Measurements from ENCODE around the gene PPFIBP2. TPM values are rescaled to one million over a fixed set of nuclear protein-coding genes. Genes with fewer than 3 reads are reported as not detected.

Gene PPFIBP2
- total RNA-seq, 1 donor from 2014 or later: 63.8 TPM

DNA sequence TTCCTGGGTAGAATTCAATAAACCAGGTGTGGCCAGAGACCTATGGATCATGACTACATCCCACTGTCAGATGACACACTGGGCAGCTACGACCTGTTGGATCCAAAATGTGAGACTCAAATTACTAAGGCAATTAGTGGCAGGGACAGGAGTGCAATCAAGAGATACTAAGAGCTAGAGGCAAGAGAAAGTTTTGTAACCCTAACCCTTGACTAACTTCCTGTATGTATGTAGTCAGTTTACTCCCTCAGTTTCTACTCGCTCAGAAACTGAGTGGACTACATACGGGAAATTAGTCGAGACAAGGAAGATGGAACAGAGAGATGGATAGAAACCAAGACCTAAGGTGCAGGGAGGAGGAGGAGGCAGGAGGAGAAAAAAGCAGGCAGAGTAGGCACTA is 156.8 kb downstream of the PPFIBP2 start:
- DNase-seq: no peak

DNA sequence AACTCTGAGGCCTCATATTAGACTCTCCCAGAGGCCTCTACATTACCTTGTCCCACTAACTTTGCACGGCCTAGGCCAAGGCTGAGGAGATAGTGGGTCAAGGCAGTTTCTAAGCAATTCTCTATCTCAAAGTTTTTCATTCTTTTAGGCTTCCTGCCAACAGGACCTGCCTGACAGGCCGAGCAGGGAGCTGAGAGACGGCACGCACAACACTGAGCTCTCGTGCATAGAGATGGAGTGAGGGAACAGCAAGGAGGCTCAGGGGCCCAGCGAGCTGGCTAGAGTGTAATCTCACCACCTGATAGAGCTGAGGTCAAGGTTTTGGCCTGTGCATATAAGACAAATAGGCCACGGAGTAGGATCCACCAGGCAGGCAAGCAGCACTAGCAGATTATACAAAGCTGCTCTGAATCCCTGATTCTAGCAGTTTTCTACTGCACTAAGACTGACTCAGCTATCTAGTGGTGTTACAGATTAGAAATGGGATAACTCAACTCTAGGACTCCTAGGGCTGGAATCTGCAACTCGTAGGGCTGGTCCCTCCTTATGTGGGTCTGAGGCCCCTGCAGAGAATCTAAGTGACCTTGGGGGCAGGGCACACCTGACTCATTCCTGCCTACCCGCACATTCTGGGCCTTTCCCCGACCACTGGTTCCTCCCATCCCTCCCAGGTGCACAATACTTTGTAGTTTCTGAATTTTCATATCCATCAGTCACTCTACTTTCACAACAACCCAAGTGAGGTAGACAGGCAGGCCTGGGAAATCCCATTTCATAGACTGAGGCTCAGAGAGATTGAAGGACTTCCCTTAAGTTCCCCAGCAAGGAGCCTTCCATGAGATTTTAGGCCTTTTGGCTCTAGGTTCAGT is 157.8 kb downstream of the PPFIBP2 start:
- no peak for DNase-seq

DNA sequence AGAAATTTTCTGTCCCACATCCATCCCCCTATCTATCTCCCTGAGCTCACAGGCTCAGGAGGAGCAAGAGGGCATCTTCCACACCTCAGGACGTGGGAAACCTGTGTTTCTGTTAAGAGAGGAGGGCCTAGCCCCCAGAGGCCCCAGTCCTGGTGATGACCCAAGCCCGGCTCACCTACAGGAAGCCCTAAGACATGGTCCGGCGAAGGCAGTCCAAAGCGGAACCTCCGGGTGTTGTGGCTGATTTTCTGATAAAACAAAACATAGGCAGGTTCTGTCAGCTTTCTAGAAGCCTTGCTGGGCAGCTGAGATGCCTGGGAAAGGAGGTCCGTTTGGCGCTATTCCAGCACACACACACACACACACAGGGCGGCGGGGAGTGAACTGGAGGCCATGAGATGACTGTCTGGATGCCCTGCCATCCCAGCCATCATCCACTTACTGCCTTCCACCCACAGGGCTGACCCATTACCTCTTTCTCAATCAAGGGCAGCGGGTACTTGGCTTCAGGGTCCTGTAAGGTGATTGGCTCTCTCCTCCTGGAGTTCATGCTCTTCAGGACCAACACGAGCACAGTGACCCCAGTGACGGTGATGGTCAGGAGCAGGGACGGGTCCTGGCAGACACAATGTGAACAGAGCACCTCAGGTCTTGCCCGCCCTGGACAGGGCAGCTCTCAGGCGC is 158.6 kb downstream of the PPFIBP2 start:
- DNase-seq: no peak

DNA sequence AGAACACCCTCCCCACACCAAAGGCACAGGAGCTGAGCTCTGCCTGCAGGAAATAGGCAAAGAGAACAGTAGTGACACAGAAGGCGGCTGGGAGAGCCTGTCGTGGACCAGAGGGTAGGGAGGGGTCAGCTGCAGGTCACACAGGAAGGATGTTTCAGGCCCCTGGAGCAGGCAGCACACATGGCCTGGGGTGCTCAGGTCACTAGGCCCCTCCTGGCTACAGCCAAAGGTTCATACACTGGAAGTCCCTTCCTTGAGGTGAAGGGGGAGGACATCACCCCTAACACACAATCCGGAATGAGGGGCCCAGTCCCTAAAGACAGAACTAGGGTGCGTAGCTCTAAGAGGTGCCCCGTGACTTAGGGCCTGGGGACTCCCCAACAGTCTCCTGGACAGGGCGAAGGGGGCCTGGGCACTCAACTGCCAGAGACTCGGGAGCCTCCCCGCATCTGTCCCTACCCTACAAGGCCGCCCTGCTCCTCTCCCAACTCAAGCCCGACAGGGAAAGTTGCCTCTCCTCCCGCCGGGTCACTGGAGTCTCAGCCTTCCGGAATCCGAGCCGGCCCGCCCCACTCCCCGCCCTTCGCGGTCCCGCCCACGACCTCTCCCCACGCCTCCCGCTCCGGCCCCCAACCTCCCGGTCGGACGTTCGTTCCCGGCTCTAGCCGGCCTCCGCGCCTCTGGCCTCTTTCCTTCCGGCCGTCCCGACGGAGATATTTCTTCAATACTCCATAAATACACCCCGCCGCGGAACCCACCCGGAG is 159.3 kb downstream of the PPFIBP2 start, which contains the start of gene CYB5R2:
Gene CYB5R2, minus strand, starts transcription at position 541 of the 764 bp plus-strand sequence. CDS start 675 bp downstream, outside the sequence.
- peak; percentile 30 for DNase-seq

DNA sequence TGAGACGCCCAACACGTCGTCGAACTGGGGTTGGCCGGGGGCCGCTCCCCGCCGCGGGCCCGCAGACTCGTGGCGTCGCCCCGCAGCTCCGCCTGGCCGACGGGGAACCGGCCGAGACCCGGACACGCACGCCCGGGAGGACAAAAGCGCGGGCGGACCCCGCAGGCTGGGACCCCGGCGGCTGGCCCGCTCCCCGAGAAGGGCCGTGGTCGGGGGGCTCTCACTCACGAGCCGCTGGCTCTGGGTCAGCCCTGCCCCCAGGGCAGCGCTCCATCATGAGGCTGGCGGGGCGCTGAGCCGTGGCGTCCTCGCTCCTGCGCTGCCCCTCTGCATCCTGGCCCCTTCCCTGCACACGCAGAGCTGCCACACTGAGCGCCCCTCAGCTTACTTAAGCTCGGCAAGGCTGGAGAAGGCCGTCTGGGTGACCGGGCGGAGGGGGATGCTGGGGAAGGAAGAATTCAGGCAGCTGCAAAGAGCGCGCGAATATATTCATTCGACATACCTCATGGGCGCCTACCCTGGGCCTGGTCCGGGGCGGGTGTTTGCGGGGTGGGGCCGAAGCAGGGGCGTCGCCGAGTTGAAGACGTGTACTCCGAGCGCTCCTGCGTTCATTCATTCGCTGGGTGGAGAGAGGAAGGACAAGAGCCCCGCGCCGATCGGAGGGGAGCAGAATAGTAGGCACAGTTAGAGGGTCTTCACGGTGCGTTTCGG is 160.1 kb downstream of the PPFIBP2 start:
- DNase-seq: peak; percentile 23

DNA sequence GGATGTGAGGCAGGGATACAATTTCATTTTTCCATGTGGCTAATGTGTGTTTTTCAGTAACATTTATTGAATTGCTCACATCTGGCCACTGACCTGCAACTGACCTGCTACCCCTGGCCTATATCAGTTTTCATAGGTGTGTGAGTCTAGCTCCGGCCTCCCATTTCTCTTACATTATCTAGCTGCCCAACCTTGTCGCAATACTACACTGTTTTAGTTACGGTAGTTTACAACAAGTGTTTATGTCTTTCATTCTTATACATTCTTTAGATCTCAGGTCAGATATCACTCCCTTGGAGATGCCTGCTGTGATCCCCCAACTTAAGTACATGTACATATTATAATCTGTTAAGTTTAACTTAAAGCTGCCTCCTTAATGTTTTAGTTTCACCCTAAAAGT is 161.8 kb downstream of the PPFIBP2 start:
- no peak for DNase-seq

DNA sequence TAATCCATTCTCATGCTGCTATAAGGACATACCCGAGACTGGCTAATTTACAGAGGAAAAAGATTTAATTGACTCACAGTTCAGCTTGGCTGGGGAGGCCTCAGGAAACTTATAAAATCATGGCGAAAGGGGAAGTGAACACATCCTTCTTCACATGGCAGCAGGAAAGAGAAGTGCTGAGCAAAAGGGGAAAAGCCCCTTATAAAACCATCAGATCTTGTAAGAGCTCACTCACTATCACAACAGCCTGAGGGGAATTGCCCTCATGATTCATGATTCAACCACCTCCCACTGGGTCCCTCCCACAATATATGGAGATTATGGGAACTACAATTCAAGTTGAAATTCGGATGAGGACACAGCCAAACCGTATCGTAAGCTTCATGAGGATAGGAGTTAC is 163.3 kb downstream of the PPFIBP2 start:
- DNase-seq: no peak

DNA sequence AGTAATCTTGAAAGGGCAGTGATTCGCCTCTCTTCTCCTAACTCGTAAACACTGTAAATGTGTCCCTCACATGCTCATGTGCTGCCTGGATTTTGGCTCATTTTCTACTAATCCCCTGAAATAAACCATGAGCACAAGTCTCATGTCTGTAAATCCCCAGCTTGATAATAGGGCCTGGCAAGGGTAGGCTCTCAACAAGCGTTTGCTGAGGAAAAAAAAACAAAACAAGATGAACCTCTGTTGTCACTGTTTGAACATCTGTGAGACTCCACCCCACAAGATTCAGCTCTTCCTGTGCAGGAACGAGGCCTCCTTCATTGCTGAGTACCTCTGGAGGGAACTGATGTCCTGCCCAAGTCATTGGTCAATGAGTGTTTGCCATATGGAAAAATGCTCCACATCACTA is 164.0 kb downstream of the PPFIBP2 start:
- DNase-seq: peak; percentile 46

DNA sequence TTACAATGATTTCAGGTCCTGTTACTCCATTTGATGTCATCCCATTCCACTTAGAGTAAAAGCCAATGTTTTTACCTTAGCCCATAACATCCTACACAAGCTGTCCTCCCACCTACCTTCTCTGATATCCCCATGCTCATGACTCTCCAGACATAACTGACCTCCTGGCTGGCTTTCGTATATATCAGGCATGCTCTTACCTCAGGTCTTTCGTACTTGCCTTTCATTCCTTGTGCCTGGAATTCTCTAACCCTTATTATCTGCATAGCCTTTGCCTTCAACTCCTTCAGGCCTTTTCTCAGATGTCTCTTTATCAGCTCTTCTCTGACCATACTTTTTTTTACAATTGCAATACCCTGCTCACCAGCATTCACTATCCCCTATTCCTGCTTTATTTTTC is 169.8 kb downstream of the PPFIBP2 start:
- DNase-seq: no peak

DNA sequence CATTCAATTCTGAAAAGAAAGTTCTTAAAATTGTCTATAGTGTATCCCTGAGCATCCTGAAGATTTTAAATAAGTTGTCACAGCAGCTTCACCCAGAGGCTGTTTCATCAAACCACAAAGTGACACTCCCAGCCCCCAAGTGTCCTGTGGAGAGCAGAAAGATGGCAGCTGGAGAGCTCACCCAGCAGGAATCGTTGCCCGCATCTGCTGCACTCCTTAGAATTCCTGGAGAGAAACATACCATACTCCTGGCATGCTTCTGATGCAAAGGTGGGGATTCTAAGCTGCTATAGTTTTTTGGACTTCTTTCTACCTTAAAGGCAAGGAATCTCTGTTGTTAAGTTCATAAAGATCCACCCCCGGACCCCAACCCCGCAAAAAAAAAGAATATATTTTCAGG is 173.0 kb downstream of the PPFIBP2 start:
- DNase-seq: no peak

DNA sequence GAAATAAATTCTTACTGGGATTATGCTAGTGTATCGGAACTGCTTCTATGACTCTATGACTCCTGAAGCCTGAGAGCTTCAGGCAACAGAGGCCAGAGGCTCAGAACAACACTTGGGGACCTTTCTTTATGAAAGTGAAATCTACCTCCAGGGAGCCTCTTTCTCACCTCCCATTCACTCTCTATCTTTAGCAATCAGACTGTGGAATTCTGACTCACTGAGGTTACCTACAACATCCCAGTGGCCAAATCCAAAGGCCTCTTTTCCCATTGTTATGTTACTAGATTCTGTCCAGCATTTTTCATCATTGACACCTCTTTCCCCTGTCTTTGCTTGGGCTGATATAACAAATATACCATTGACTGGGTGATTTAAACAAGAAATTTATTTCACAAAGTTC is 173.6 kb downstream of the PPFIBP2 start:
- no peak for DNase-seq

DNA sequence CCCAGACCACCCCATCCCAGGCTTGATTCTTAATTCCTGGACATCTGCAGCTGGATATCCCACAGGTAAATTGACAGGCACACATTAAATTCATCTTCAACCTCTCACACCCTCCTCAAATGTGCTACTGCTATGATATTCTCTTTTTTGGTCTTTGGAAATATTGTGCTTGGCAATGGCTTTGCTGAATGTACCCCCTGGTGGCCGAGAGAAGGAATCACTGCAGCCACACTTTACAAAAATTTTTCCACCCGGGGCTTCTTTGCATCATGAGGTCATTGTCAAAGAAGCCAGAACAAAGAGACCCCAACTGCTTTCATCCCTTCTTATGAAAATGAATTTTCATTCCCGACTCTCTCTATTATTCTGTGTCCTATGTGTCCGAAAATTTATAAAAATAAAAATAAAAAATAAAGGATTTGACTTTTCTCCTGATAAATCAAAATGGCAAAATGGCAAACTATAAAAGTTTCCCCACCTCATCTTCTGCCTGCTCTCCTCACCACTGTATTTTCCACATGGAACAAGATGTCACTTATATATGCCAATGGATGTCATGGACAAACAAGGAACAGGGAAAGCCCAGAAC is 174.5 kb downstream of the PPFIBP2 start:
- DNase-seq: peak; percentile 24

DNA sequence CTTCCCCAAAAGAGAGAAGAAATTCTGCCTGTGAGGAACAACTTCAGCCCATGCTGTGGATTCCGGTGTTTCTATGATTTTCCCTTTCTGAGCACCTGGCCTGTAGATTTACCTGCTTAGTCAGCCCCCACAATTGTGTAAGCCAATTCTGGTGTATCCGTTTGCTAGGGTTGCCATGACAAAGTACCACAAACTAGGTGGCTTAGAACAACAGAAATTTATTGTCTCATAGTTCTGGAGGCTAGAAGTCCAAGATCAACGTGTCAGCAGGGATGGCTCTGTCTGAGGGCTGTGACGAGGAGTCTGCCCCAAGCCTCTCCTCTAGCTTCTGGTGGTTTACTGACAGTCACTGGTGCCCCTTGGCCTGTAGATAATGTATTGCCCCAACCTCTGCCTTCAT is 175.4 kb downstream of the PPFIBP2 start:
- DNase-seq: no peak

DNA sequence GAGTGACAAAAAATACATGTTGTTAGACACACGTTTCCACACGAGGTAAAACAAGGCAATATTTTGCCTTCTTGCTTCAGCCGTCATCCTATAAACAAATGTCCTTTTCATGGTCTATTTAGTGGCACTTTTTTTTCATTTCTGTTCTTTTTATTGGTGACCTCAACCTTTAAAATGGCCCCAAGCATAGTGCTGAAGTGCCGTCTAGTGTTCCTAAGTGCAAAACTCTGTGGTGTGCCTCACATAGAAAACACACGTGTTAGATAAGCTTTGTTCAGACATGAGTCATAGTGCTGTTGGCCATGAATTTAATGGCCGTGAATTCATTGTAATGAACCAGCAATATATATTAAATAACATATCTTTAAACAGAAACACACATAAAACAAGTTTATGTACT is 176.8 kb downstream of the PPFIBP2 start:
- no peak for DNase-seq

DNA sequence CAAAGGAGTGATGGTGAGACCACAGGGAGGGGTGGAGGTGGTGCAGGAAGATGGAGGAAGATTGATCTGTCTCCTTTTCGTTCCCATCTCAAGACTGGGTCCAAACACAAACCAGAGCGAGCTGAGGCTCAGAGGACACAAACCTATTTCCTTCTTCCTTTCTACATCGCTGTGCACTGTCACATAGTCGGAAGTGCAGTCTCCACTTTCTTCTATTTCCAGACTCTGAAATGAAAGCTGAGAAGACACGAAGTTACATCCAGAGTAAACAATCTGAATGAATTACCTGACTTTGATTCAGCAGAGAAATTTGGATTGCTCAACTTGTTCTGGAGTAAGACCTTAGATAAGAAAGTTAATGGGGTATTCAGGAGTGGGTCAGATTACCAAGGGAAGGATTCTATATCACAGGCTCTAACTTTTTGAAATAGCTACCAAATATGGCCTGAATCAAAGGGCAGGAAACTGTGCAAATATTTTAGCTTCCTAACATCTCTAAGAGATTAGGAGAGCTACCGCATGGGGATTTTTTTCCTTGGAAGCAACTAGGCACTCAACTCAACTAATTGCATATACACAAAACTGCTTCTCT is 178.1 kb downstream of the PPFIBP2 start:
- no peak for DNase-seq

DNA sequence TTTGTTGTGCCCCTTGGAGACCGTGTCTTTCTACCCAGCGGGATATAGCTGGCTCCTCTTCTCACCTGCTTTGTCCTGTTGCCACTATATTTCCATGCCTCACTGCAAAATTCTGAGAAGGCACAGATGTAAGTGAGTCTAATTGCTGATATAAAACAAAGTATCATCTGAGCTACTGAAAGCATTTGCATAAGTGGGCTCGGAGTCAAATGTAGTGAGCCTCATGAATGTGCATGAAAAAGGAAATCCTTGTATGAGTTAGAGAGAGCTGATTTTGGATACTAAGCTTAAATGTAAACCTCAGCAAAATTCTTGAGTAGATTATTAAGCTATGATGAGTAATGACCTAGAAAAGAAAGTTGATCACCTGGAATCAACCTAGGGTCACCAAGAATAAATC is 178.6 kb downstream of the PPFIBP2 start:
- DNase-seq: no peak

DNA sequence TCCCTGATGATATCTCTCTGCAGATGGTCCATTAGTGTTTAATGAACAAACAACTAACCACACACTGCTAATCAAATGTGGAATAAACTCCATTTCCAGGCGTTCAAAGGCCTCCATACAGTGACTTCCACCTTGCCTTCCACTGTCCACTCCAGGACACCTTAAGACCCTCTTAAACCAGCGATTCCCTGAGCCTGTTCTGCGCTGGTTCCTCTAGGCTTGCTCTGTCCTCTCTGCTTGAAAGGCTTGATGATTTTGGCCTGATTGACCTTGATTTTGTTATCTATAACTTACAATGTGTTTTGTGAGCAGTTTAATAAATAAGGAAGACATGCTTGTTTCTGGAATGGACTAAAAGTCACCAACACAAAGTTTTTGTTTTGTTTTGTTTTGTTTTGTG is 180.4 kb downstream of the PPFIBP2 start:
- DNase-seq: no peak

DNA sequence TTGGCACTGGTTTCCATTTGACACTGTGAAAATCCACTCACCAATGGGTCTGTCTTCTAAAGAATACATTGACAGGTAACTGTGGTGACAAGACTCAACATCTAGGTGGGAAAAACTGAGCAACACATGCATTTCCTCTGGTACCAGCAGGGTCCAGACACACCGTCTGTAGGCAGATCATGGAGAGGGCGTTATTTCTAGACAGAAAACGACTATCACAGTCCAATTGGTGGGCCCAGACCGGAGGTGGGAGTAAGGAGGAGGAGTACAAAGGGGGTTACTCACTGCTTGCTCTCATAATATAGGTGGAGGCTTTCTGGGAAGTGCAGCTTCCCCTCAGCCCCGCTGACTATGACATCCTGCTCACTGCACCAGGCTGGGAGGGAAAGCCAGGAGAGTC is 182.6 kb downstream of the PPFIBP2 start:
- DNase-seq: no peak

Data from skin of body (tissue), 2 donors.